Tibial nerve (tissue), 4 donors: ENCODE results near the gene CACNA1S. TPM values are rescaled to one million over a fixed set of nuclear protein-coding genes. Genes with fewer than 3 reads are reported as not detected.

Source experiments
- DNase-seq, 2 donors: peaks; one replicate each; pipeline ENCODE4 v3.0.0-alpha.2; 2019; ENCODE audit warnings: low spot score in 2 of 2
- H3K27ac ChIP-seq, 4 donors: fragments of 200-600 bp; sonication (generic) in 3 of 4; one replicate each; pipeline ENCODE4 v1.5.1; 2017 to 2019; ENCODE audit warnings: mild to moderate bottlenecking in 1 of 4
- H3K27me3 ChIP-seq, 2 donors: fragments of 200-600 bp; sonication (generic) in 1 of 2; one replicate each; pipeline versions ENCODE4 v1.5.1 to v1.6.0; 2017 to 2019
- H3K36me3 ChIP-seq, 3 donors: fragments of 200-600 bp; sonication (generic); one replicate each; pipeline ENCODE4 v1.5.1; 2018 to 2019
- H3K4me1 ChIP-seq, 4 donors: fragments of 200-600 bp; sonication (generic) in 3 of 4; one replicate each; pipeline ENCODE4 v1.5.1; 2017 to 2019
- H3K4me3 ChIP-seq, 4 donors: fragments of 200-600 bp; sonication (generic) in 3 of 4; one replicate each; pipeline ENCODE4 v1.5.1; 2017 to 2019; ENCODE audit warnings: mild to moderate bottlenecking in 1 of 4, moderate library complexity in 1 of 4
- H3K9me3 ChIP-seq, 4 donors: fragments of 200-600 bp; sonication (generic) in 3 of 4; one replicate each; pipeline ENCODE4 v1.5.1; 2017 to 2019
- CTCF ChIP-seq, 5 experiments: fragments of 200-600 bp in 3 of 5; fragments of 450-650 bp in 2 of 5; sonication (generic) in 3 of 5; IDR thresholded peaks; one replicate each; pipeline ENCODE4 v1.5.1; 2016 to 2019; ENCODE audit warnings: antibody characterized with exemption in 5 of 5, mild to moderate bottlenecking in 3 of 5, moderate library complexity in 2 of 5
- EP300 ChIP-seq, 2 donors: sonication (generic); formaldehyde crosslinking; IDR thresholded peaks; one replicate each; pipeline ENCODE4 v1.6.1; 2017; ENCODE audit warnings: antibody characterized with exemption in 2 of 2, mild to moderate bottlenecking in 1 of 2
- POLR2A ChIP-seq, 2 donors: fragments of 450-650 bp; IDR thresholded peaks; one replicate each; pipeline ENCODE4 v1.6.1; 2017; ENCODE audit warnings: antibody characterized with exemption in 2 of 2, mild to moderate bottlenecking in 2 of 2, moderate library complexity in 2 of 2
- WGBS, 2 donors: methylation state at CpG; one replicate each; pipeline ENCODE4 v1.1.5; 2018; 5-methylcytosine and 5-hydroxymethylcytosine counted together
- total RNA-seq, 4 donors: library from RNA; depleted of rRNA; stranded (reverse); fragments of >200 nt; gene quantifications; one replicate each; pipeline ENCODE4 v1.1.0, GENCODE V29; 2016

Gene CACNA1S
- total RNA-seq, 4 donors from 2014 or later, result not detected

- Histone ChIP-seq H3K27ac (no peak overlapping the region), H3K9me3 (no peaks in the 10 kb centered on the region), H3K4me1 (no peaks in the 10 kb centered on the region), H3K27me3 (no peaks in the 10 kb centered on the region), H3K36me3 (peaks cover 0 to 45% (median 0%) of the 10 kb centered on the region in 3 donors), H3K4me3 (no peak overlapping the region)
- no peak for DNase-seq
- 65 to 68% methylated on average over 3 to 4 of the region's 4 CpGs for WGBS, 2 donors
- TF ChIP-seq CTCF (IDR thresholded peaks at IDR 0.05) (no peak), POLR2A (IDR thresholded peaks at IDR 0.05) (no peak), EP300 (IDR thresholded peaks at IDR 0.05) (no peak)
Observed at GRCh38 chr1:200992382-200993048, 119.7 kb downstream of the CACNA1S start.

DNA sequence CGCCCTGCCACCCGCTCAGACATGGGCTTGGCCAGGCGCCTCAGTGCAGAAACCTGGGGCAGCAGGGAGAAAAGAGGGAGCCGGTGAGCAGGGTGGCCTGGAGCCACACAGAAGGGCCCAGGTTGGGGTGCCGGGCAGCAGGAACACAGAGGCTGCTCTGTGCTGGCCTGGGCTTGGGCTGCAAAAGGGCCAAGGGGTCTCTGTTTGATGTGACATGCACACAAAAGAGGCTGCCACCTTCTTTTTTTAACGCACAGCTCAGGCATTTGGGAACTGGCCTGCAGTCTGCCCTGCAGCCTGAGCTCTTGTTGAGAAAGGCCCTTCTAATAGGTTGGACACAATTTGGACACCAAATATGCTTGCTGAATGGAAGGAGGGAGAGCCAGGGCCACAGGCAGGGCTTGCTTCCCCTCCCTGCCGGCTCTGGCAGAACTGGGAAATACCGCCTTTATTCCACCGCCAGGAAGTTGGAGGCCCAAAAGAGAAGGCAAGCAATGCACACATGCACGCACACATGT lies 121.1 kb downstream of the CACNA1S start:
- no peaks in the 10 kb centered on the region for H3K4me1 ChIP-seq
- H3K4me3 ChIP-seq, result no peak overlapping the region
- H3K9me3 ChIP-seq, result no peaks in the 10 kb centered on the region
- TF ChIP-seq CTCF (IDR thresholded peaks at IDR 0.05) (no peak), POLR2A (IDR thresholded peaks at IDR 0.05) (no peak), EP300 (IDR thresholded peaks at IDR 0.05) (no peak)
- no peaks in the 10 kb centered on the region for H3K27me3 ChIP-seq
- WGBS, 2 donors, result 66 to 78% methylated on average over 8 to 10 of the region's 10 CpGs
- no peak overlapping the region for H3K27ac ChIP-seq
- no peak for DNase-seq
- H3K36me3 ChIP-seq, result peaks cover 0 to 49% (median 0%) of the 10 kb centered on the region in 3 donors

- Histone ChIP-seq H3K4me3 (no peak overlapping the region), H3K9me3 (no peaks in the 10 kb centered on the region), H3K4me1 (no peaks in the 10 kb centered on the region), H3K36me3 (peaks cover 0 to 44% (median 0%) of the 10 kb centered on the region in 3 donors), H3K27me3 (no peaks in the 10 kb centered on the region), H3K27ac (no peak overlapping the region)
- DNase-seq, result no peak
- 88 to 93% methylated on average over 9 of the region's 9 CpGs for WGBS, 2 donors
- TF ChIP-seq CTCF (IDR thresholded peaks at IDR 0.05) (no peak), EP300 (IDR thresholded peaks at IDR 0.05) (no peak), POLR2A (IDR thresholded peaks at IDR 0.05) (no peak)
Observed at GRCh38 chr1:200990114-200990513, 122.1 kb downstream of the CACNA1S start.

Other genes with a start within 250 kb of the CACNA1S start
- gene GPR25, start 239.4 kb downstream of the CACNA1S start, total RNA-seq, result not detected
- not detected for gene INAVA, start 217.5 kb downstream of the CACNA1S start, total RNA-seq
- gene KIF21B, start 88.7 kb downstream of the CACNA1S start, total RNA-seq, result 1 to 10 TPM in 3 of 4 donors, under 1 TPM in 1; 0.84 to 3.3 (median 2.6) TPM
- not detected for gene ASCL5, start 14.8 kb upstream of the CACNA1S start, total RNA-seq
- 10 to 100 TPM; 57.9 to 73.9 (median 66.3) TPM for gene TMEM9, start 42.0 kb upstream of the CACNA1S start, total RNA-seq
- not detected for gene IGFN1, start 78.4 kb upstream of the CACNA1S start, total RNA-seq
- gene PKP1, start 171.1 kb upstream of the CACNA1S start, total RNA-seq, result under 1 TPM in 3 of 4 donors, not detected in 1; 0.22 to 0.90 (median 0.39) TPM